Hepatocyte (in vitro differentiated cells): ENCODE data around the gene GIPR.

Source experiments
- CTCF ChIP-seq: fragments of 200-600 bp; sonication (generic); IDR thresholded peaks from 2 replicates; pipeline ENCODE4 v1.5.1; 2016; ENCODE audit warnings: antibody characterized with exemption, mild to moderate bottlenecking; ENCODE audit not compliant: poor library complexity
- EZH2phosphoT487 ChIP-seq: fragments of 200-600 bp; sonication (generic); IDR thresholded peaks from one replicate; pipeline ENCODE4 v1.6.1; 2018; ENCODE audit warnings: antibody characterized with exemption, mild to moderate bottlenecking, low read depth, moderate library complexity; ENCODE audit not compliant: unreplicated experiment, severe bottlenecking

- no peak for TF ChIP-seq CTCF
- TF ChIP-seq EZH2phosphoT487: peak; percentile 49
These were observed 386 bp downstream of the GIPR start for GRCh38 chr19:45668342-45668871.
